ENCODE data around the gene ARHGEF4.

GRCh38 chr2:131016826-131017741 is 180.4 kb downstream of the ARHGEF4 start:
- TF ChIP-seq, protein P1, sequence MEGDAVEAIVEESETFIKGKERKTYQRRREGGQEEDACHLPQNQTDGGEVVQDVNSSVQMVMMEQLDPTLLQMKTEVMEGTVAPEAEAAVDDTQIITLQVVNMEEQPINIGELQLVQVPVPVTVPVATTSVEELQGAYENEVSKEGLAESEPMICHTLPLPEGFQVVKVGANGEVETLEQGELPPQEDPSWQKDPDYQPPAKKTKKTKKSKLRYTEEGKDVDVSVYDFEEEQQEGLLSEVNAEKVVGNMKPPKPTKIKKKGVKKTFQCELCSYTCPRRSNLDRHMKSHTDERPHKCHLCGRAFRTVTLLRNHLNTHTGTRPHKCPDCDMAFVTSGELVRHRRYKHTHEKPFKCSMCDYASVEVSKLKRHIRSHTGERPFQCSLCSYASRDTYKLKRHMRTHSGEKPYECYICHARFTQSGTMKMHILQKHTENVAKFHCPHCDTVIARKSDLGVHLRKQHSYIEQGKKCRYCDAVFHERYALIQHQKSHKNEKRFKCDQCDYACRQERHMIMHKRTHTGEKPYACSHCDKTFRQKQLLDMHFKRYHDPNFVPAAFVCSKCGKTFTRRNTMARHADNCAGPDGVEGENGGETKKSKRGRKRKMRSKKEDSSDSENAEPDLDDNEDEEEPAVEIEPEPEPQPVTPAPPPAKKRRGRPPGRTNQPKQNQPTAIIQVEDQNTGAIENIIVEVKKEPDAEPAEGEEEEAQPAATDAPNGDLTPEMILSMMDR (IDR thresholded peaks at IDR 0.05 in 2 of 3, conservative IDR thresholded peaks at IDR 0.05 in 1 of 3; ENCODE audit: borderline replicate concordance in 1 of 3, insufficient read depth in 1 of 3, low read depth in 2 of 3, low read length in 2 of 3): no peak
- no peak for TF ChIP-seq POLR2AphosphoS5 (IDR thresholded peaks at IDR 0.05; ENCODE audit: low read depth, low read length)

All from HCT116 (cell line).